ENCODE results near the gene LRP8.
A peak's percentile ranks its signal among the peaks of the same experiment; 100 is the strongest.
"Not testable (repeated sequence)": the region's sequence is repeated elsewhere in the genome, so short reads cannot be mapped to it uniquely, and the experiment has no call there.

LRP8 gene

DNA sequence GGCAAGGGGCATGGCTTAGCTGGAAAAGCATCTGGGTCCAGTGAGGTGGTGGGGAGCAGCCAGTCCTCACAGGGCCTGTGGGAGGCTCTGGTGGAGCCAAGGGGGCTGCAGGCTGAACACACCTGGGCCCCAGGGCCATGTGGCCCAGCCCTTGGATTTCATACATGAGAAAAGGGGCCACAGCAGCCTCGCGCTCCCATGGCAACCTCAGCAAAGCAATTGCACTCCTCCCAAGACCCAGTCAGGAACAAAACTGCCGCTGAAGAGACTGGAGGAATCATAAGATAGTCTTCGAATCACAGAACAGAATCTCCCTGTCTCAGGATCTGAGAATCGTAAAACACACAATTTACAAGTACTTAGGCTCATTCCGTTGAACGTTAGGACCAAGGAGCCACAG lies 24.6 kb downstream of the LRP8 start:
- no peak for DNase-seq

DNA sequence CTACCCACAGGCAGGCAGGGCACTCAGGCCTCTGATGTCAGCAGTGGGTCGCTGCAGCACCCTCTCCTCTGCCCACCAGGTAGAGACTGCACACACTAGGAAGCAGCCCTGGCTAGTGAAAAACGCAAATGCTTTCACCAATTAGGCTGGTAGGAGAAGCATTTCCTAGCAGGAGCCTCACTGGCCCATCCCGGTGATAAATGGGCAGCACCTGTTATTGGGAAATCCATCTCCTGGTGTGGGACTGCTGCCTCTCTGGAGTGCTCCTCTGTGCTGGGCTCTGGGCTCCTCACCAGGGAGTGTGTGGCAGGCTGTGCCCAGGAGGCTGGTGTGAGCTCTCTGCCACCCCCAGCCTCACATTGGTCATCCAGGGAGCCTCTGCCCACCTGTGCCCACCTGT lies 28.6 kb downstream of the LRP8 start:
- DNase-seq = no peak

- DNase-seq = no peak
Measured at GRCh38 chr1:53298045-53298637, 29.7 kb downstream of the LRP8 start.

DNA sequence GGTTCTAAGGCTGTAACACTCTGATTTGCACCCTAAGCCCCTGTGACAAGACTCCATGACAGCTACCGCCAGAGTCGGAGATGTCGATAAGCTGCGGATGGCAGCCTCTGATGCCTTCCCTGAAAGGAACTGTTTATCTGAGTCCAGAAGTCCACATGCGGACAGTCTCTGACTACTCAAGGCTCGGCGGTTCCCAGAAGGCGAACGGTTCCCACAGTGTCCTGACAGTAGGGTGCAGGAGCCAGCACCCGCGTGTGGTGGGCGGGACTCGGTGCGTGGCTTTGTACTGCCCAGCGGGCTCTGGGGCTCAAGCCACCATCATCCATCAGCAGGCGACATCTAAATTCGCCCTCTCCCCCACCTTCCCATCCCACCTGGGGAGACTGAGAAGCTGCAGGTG lies 30.7 kb downstream of the LRP8 start:
- DNase-seq = no peak

- DNase-seq = peak in 1 of 2 donors; percentile 10
Measured at GRCh38 chr1:53296117-53296749, 31.6 kb downstream of the LRP8 start.

DNA sequence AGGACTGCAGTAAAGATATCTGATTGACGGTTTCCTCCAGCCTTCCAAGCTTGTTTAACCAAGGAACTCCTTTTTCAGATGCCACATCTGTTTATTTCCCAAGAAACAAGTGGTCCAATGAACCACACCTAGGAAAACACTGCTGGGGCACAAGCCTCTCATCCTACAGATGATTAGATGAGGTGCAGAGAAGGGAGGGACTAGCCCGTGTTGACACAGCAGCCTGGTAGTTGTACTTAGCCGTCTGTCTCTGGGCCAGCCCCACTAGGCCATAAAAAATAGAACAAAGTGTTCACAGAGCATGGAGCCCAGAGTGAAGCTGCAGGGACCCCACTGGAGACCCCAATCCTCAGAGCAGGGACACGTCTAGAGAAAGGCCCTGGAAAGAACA lies 32.1 kb downstream of the LRP8 start:
- DNase-seq = no peak

DNA sequence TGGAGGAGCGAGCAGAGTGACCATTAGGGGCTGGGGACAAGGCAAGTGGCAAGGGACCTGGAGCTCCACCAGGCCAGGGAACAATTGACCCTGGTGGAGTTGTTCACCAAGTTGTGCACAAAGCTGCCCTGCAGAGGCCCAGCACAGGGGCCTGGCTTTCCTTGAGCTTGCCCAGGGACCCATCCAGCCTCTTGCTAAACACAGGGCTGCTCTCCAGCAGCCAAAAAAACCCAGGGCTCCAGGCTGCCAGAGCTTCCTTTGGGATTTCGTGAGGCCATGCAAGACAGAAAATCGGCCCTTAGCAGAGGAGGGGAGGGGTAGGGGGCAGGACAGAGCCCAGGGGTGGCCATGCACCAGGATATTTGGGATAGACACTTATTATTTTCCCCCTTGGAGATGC lies 32.6 kb downstream of the LRP8 start:
- DNase-seq = no peak

GRCh38 chr1:53294567-53294966 lies 33.3 kb downstream of the LRP8 start:
- peak in 1 of 2 donors; percentile 30 for DNase-seq

- DNase-seq = no peak
Measured at GRCh38 chr1:53294061-53294460, 33.8 kb downstream of the LRP8 start.

DNA sequence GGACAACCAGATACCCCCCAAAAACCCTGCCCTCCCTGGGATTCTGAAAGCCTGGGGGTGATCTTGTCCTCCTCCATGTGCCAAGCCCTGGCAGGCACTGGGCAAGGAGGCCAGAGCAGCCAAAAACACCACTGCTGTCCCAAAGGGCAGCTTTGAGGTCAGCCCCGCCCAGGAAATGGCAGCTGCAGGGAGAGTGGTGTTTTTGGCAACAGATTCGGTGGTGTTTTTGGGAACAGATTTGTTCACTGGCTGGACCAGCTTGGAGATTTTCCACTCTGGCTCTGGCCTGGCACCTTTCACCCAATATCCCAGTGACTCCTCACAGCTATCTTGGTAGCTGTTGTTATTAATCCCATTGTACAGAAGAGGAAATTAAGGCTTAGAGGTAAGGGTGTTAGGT lies 34.7 kb downstream of the LRP8 start:
- peak in 1 of 2 donors; percentile 9 for DNase-seq

GRCh38 chr1:53292690-53293089 lies 35.2 kb downstream of the LRP8 start:
- no peak for DNase-seq

- DNase-seq = no peak
Measured at GRCh38 chr1:53291574-53291973, 36.3 kb downstream of the LRP8 start.

DNA sequence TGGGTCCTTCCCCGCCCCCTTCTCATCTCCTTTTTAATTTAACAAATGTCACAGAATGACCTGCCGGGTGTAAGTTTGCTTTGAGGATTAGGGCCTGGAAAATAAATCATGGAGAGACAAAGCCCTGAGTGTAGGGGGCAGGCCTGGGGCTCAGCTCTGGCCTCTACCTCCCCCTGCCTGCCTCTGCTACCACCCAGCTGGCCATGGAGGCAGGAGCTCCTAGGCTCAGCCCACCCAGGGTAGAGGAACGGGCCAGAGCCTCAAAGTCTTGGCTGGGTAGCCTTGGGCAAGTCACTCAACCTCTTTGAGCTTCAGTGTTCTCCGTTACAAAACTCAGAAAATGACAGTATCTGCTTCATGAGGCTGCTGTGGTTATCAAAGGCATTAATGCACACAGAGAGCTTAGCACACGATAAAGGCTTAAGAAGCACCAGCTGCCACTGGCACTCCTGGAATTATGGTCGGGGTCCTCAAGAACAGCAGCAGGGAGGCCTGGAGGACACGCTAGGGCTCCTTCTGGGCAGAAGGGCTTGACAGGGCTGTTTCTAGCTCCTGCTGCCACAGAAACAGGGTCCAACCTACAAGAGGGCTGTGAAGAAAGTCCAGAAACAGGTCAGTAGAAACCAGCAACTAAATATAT lies 39.0 kb downstream of the LRP8 start:
- DNase-seq = no peak

GRCh38 chr1:53288002-53288789 lies 39.7 kb downstream of the LRP8 start:
- no peak for DNase-seq

- no peak for DNase-seq
Measured at GRCh38 chr1:53286955-53287354, 40.9 kb downstream of the LRP8 start.

GRCh38 chr1:53285969-53286760 lies 41.7 kb downstream of the LRP8 start:
- DNase-seq = no peak

DNA sequence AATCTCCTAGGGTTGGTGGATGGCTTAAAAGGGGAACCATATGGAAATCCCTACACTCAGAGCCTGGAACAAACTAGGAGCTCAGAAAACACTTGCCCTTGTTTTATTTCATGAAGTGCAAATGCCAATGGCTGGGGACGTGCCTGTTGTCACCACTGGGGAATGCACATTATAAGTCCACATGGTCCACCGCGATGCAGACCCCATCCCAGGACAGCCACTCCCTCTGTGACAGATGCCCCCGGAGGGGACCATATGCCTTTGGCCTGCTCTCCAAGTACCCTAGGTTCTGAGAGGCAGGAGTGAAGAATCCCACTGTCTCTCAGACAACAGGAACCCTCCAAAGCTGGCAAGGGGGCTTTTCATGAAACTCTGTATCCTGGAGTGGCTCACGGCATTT lies 42.3 kb downstream of the LRP8 start:
- no peak for DNase-seq

DNA sequence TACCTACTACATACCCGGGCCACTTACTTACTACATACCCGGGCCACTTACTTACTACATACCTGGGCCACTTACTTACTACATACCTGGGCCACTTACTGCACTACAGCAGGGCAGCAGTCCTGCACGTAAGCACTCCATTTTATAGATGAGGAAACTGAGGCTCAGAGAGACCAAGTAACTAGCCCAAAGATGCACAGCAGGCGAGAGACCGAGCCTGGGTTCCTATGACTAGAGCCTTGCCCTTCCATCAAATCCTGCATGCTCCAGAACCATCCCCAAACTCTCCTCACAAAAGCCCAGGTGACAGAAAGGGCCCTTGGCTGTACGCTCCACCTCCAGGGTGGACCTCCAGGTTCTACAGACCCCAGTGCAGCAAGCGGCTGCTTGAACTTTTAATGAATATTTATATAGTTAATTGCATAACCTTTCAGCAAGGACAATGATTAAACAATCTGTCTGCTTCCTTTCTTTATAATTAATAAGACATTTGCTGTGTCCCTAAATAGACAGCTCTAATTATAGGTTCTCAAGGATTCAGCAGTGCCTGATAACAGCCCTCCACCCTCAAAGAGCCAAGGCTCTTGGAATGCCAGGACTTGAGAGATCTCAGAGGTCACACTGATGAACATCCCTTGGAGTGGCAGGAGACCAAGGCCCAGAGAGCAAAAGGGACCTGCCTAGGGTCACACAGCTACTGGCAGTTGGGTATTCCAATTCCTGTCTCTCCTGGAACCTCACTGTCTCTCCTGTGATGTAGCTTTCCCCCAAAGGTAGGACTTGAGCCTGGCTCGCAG lies 43.4 kb downstream of the LRP8 start:
- DNase-seq = no peak

DNA sequence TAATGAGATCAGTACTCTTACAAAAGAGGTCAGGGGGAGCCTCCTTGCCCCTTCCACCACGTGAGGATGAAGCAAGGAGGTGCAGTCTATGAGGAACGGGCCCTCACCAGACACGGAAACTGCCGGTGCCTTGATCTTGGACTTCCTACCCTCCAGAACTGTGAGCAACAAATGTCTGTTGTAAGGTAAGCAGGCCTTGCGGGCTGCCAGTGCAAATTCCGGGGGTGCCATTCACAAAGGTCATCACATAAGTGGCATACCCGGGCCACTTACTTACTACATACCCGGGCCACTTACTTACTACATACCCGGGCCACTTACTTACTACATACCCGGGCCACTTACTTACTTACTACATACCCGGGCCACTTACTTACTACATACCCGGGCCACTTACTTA lies 44.7 kb downstream of the LRP8 start:
- DNase-seq = not testable (repeated sequence)

DNA sequence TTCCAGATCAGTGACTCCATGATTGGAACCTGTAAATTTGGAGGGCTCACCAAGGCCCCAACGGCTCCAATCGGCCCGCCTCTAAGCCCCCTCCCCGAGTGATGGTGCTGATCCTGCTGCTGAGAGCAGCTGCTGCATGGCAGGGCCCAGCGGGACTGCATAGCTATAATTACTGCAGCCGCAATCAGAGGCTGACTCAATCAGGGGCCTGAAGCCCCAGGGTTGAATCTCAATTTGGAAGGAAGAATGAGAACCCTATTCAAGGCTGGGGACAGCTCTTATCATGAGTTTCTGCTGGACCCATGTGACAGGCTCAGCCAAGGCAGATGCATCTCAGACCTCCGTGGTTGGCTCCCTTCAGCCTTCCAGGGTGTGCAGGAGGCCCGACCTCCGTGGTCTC lies 46.7 kb downstream of the LRP8 start:
- DNase-seq = no peak

GRCh38 chr1:53280496-53280895 lies 47.4 kb downstream of the LRP8 start:
- DNase-seq = no peak
